HepG2 (cell line): ENCODE data around the gene CBX2. TPM values are rescaled to one million over a fixed set of nuclear protein-coding genes. Genes with fewer than 3 reads are reported as not detected.
A peak's percentile ranks its signal among the peaks of the same experiment; 100 is the strongest.

Source experiments
- AKAP8 ChIP-seq: sonication (generic); formaldehyde crosslinking; IDR thresholded peaks from 2 replicates; pipeline ENCODE4 v1.5.1; 2020; ENCODE audit warnings: mild to moderate bottlenecking, missing genetic modification reagents
- CBX1 ChIP-seq: IDR thresholded peaks from one replicate; pipeline ENCODE4 v1.6.1; 2016; ENCODE audit warnings: antibody characterized with exemption, low read depth
- CENPBD1 ChIP-seq: sonication (generic); formaldehyde crosslinking; IDR thresholded peaks from 2 replicates; pipeline ENCODE4 v1.8.0; 2022; ENCODE audit warnings: missing genetic modification reagents, low read depth, mild to moderate bottlenecking, borderline replicate concordance
- KLF6 ChIP-seq: IDR thresholded peaks from 2 replicates; pipeline ENCODE4 v1.8.0; 2016; ENCODE audit warnings: missing biosample characterization, missing genetic modification reagents
- NCOR1 ChIP-seq: fragments of 200-600 bp; sonication (generic); IDR thresholded peaks from 2 replicates; pipeline ENCODE4 v1.7.0; 2017; ENCODE audit warnings: antibody characterized with exemption, low read length, borderline replicate concordance
- NFYB ChIP-seq: sonication (generic); formaldehyde crosslinking; IDR thresholded peaks from 2 replicates; pipeline ENCODE4 v1.4.0; 2020; ENCODE audit warnings: missing genetic modification reagents
- NFYC ChIP-seq: IDR thresholded peaks from 2 replicates; pipeline ENCODE4 v1.6.1; 2016; ENCODE audit warnings: missing genetic modification reagents, missing compliant biosample characterization
- NRL ChIP-seq: sonication (generic); formaldehyde crosslinking; IDR thresholded peaks from 2 replicates; pipeline ENCODE4 v1.5.0; 2020; ENCODE audit warnings: missing genetic modification reagents, mild to moderate bottlenecking, moderate library complexity, borderline replicate concordance
- PHF20 ChIP-seq: sonication (generic); formaldehyde crosslinking; IDR thresholded peaks from 2 replicates; pipeline ENCODE4 v1.5.0; 2020; ENCODE audit warnings: mild to moderate bottlenecking, missing genetic modification reagents
- PHF21A ChIP-seq: sonication (generic); formaldehyde crosslinking; IDR thresholded peaks from 2 replicates; pipeline ENCODE4 v1.5.0; 2020; ENCODE audit warnings: mild to moderate bottlenecking, missing genetic modification reagents
- PRDM15 ChIP-seq: sonication (generic); formaldehyde crosslinking; IDR thresholded peaks from 2 replicates; pipeline ENCODE4 v1.4.0; 2020; ENCODE audit warnings: missing genetic modification reagents
- RFX3 ChIP-seq: IDR thresholded peaks from 2 replicates; pipeline ENCODE4 v1.6.1; 2016; ENCODE audit warnings: missing biosample characterization, missing genetic modification reagents
- SUZ12 ChIP-seq: fragments of 150-350 bp; IDR thresholded peaks from 2 replicates; pipeline ENCODE4 v1.6.1; 2014; ENCODE audit warnings: low read depth, low read length
- ZMAT3 ChIP-seq: sonication (generic); formaldehyde crosslinking; conservative IDR thresholded peaks from 2 replicates; pipeline ENCODE4 v1.7.0; 2021; ENCODE audit warnings: missing genetic modification reagents
- ZNF264 ChIP-seq: sonication (generic); formaldehyde crosslinking; IDR thresholded peaks from 2 replicates; pipeline ENCODE4 v1.4.0; 2020; ENCODE audit warnings: missing genetic modification reagents
- ZNF772 ChIP-seq: sonication (generic); formaldehyde crosslinking; IDR thresholded peaks from 2 replicates; pipeline ENCODE4 v1.5.0; 2020; ENCODE audit warnings: mild to moderate bottlenecking, missing genetic modification reagents
- polyA plus RNA-seq, 8 experiments: library from polyadenylated mRNA; depleted of rRNA in 3 of 8; stranded (reverse) in 7 of 8; unstranded in 1 of 8; fragments of >200 nt; fragmentation: Illumina TruSeq in 4 of 8; extraction: Trizol in 4 of 8; gene quantifications; 2 replicates each; pipeline versions ENCODE4 v1.2.1 to v1.2.3, GENCODE V29; 2011 to 2016; ENCODE audit warnings: low read depth in 4 of 8, missing spikeins in 1 of 8, mixed read lengths in 1 of 8; ENCODE audit not compliant: insufficient read depth in 1 of 8
- total RNA-seq, 5 experiments: library from RNA; depleted of rRNA; stranded (reverse); fragments of >200 nt; fragmentation: Illumina TruSeq; extraction: Trizol; gene quantifications; 2 replicates each; pipeline ENCODE4 v1.2.3, GENCODE V29; 2016; ENCODE audit warnings: low read depth in 1 of 5
- TF ChIP-seq, protein P1 (sequence below): IDR thresholded peaks from 2 replicates; pipeline ENCODE4 v1.6.1; 2012; ENCODE audit warnings: inconsistent platforms
- TF ChIP-seq, protein P2 (sequence below): IDR thresholded peaks from 2 replicates; pipeline ENCODE4 v1.6.1; 2016; ENCODE audit warnings: missing compliant biosample characterization, missing genetic modification reagents, borderline replicate concordance
- TF ChIP-seq, protein P3 (sequence below): IDR thresholded peaks from 2 replicates; pipeline ENCODE4 v1.6.1; 2012; ENCODE audit warnings: low read length, improper control_type of control experiment

The CBX2 gene
- total and polyA plus RNA-seq, 2 of the 13 experiments (the other 11 are each of a cell fraction or from before 2014, with no cell fraction given), result 14.5 to 31.1 TPM

DNA sequence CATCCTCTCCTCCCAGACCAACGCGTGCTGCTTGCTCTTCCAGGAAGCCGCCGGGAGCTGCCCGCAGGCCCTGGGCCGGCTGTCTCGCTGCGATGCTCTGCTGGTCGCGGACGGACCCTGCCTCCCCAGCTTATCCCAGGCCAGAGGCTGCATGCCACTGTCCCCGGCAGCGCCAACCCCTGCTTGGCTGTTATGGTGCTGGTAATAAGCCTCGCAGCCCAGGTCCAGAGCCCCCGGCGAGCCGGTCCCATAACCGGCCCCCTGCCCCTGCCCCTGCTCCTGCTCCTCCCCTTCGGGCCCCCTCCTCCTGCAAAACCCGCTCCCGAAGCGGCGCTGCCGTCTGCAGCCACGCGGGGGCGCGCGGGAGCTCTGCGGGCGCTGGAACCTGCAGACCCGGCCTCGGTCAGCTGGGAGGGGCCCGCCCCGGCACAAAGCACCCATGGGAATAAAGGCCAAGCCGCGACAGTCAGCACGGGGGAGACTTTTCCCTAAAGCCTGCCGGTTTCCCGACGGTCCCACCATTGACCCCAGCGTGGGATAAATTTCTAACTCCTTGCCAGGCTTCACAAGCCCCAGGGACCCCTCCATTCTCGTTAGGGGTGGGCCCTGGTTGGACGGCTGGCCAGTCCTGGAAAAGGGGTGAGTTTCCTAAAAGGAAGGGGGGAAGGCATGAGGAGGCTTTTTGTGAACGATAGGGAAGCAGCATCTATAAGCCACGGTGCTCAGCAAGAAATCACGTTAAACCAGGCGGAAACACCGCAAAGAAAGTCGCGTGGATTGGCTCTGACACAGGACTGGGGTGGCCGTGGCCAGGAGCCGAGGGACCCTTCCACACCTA lies 36.0 kb upstream of the CBX2 start (continued):
- TF ChIP-seq PRDM15 (CRISPR knock-in tag), result no peak
- TF ChIP-seq PHF20, result no peak
- no peak for TF ChIP-seq RFX3
- no peak; the same call in 1 of the 2 replicates for TF ChIP-seq NRL (CRISPR knock-in tag)
- no peak; the same call in 1 of the 2 replicates for TF ChIP-seq NFYC (CRISPR knock-in tag)
- TF ChIP-seq SUZ12, result no peak
- TF ChIP-seq, protein P1, sequence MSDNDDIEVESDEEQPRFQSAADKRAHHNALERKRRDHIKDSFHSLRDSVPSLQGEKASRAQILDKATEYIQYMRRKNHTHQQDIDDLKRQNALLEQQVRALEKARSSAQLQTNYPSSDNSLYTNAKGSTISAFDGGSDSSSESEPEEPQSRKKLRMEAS, result peak; percentile 46; the same call in 1 of the 2 replicates
- TF ChIP-seq NCOR1, result no peak
- 0 out of 2 replicates have a peak, but pooled peaks have one; percentile 60 for TF ChIP-seq ZMAT3 (CRISPR knock-in tag)
- no peak for TF ChIP-seq CENPBD1
- TF ChIP-seq AKAP8 (CRISPR knock-in tag), result no peak
- TF ChIP-seq ZNF772 (CRISPR knock-in tag), result no peak; the same call in 1 of the 2 replicates
- TF ChIP-seq CBX1, result no peak
- TF ChIP-seq ZNF264, result peak; percentile 63; the same call in 1 of the 2 replicates
- peak; percentile 94 for TF ChIP-seq PHF21A
- no peak; the same call in 1 of the 2 replicates for TF ChIP-seq NFYB (CRISPR knock-in tag)
- TF ChIP-seq, protein P2, sequence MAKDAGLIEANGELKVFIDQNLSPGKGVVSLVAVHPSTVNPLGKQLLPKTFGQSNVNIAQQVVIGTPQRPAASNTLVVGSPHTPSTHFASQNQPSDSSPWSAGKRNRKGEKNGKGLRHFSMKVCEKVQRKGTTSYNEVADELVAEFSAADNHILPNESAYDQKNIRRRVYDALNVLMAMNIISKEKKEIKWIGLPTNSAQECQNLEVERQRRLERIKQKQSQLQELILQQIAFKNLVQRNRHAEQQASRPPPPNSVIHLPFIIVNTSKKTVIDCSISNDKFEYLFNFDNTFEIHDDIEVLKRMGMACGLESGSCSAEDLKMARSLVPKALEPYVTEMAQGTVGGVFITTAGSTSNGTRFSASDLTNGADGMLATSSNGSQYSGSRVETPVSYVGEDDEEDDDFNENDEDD (CRISPR knock-in tag), result no peak
- TF ChIP-seq, protein P3, sequence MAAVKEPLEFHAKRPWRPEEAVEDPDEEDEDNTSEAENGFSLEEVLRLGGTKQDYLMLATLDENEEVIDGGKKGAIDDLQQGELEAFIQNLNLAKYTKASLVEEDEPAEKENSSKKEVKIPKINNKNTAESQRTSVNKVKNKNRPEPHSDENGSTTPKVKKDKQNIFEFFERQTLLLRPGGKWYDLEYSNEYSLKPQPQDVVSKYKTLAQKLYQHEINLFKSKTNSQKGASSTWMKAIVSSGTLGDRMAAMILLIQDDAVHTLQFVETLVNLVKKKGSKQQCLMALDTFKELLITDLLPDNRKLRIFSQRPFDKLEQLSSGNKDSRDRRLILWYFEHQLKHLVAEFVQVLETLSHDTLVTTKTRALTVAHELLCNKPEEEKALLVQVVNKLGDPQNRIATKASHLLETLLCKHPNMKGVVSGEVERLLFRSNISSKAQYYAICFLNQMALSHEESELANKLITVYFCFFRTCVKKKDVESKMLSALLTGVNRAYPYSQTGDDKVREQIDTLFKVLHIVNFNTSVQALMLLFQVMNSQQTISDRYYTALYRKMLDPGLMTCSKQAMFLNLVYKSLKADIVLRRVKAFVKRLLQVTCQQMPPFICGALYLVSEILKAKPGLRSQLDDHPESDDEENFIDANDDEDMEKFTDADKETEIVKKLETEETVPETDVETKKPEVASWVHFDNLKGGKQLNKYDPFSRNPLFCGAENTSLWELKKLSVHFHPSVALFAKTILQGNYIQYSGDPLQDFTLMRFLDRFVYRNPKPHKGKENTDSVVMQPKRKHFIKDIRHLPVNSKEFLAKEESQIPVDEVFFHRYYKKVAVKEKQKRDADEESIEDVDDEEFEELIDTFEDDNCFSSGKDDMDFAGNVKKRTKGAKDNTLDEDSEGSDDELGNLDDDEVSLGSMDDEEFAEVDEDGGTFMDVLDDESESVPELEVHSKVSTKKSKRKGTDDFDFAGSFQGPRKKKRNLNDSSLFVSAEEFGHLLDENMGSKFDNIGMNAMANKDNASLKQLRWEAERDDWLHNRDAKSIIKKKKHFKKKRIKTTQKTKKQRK, result no peak
- no peak for TF ChIP-seq KLF6
